ENCODE results near the gene MTMR10.

- TF ChIP-seq, protein P1, sequence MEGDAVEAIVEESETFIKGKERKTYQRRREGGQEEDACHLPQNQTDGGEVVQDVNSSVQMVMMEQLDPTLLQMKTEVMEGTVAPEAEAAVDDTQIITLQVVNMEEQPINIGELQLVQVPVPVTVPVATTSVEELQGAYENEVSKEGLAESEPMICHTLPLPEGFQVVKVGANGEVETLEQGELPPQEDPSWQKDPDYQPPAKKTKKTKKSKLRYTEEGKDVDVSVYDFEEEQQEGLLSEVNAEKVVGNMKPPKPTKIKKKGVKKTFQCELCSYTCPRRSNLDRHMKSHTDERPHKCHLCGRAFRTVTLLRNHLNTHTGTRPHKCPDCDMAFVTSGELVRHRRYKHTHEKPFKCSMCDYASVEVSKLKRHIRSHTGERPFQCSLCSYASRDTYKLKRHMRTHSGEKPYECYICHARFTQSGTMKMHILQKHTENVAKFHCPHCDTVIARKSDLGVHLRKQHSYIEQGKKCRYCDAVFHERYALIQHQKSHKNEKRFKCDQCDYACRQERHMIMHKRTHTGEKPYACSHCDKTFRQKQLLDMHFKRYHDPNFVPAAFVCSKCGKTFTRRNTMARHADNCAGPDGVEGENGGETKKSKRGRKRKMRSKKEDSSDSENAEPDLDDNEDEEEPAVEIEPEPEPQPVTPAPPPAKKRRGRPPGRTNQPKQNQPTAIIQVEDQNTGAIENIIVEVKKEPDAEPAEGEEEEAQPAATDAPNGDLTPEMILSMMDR (IDR thresholded peaks at IDR 0.05; ENCODE audit: insufficient read depth, low read depth, low read length), result no peak
- no peak for TF ChIP-seq EZH2 (IDR thresholded peaks at IDR 0.05; ENCODE audit: insufficient read depth, low read length)
Observed at GRCh38 chr15:30928076-30928475, 63.4 kb downstream of the MTMR10 start.

All from astrocyte (in vitro differentiated cells and primary cell).